HuH-7 (cell line): ENCODE data around the gene CDK5RAP1.
"Not testable (repeated sequence)": the region's sequence is repeated elsewhere in the genome, so short reads cannot be mapped to it uniquely, and the experiment has no call there.

Experiments used
- DNase-seq: peaks from one replicate; pipeline ENCODE4 v3.0.0; 2011; ENCODE audit warnings: low spot score

Gene CDK5RAP1, protein sequence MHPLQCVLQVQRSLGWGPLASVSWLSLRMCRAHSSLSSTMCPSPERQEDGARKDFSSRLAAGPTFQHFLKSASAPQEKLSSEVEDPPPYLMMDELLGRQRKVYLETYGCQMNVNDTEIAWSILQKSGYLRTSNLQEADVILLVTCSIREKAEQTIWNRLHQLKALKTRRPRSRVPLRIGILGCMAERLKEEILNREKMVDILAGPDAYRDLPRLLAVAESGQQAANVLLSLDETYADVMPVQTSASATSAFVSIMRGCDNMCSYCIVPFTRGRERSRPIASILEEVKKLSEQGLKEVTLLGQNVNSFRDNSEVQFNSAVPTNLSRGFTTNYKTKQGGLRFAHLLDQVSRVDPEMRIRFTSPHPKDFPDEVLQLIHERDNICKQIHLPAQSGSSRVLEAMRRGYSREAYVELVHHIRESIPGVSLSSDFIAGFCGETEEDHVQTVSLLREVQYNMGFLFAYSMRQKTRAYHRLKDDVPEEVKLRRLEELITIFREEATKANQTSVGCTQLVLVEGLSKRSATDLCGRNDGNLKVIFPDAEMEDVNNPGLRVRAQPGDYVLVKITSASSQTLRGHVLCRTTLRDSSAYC

GRCh38 chr20:33401184-33401920, at the start of gene CDK5RAP1:
CDK5RAP1 (minus strand) TSS chr20:33401519; CDS start chr20:33397064, 4,455 bp downstream.
- peak; percentile 94 for DNase-seq

GRCh38 chr20:33450867-33451266, 49.5 kb upstream of the CDK5RAP1 start:
- no peak for DNase-seq

DNA sequence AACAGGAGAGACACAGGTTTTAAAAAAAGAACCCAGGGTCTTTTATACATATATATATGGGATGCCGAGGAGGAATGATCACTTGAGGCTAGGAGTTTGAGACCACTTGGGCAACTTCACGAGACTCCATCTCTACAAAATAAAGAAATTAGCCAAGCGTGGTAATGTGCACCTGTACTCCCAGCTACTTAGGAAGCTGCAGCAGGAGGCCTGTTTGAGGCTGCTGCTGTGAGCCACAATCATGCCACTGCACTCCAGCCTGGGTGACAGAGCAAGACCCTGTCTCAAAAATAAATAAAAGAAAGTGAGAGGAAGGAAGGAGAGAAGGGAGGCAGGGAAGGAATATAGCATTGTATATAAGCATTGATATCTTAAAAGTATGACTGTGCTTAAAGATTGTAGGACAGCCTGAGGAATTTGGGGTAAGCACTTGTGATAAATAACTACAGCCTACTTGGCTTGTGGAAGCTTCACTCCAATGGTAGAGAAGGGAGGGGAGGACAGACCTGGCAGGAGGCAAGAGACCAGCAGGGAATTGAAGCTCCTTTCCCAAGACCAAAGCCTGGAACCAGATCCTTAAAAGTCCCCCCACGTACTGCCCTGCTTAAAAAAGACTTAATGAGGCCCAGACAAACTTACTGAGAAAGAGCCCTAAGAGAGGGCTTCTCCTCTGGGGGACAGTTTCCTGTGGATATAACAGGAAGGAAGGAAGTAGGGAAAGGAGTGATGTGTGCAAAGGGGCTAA, 44.7 kb upstream of the CDK5RAP1 start:
- no peak for DNase-seq

GRCh38 chr20:33444797-33445560, 43.7 kb upstream of the CDK5RAP1 start:
- no peak for DNase-seq

DNA sequence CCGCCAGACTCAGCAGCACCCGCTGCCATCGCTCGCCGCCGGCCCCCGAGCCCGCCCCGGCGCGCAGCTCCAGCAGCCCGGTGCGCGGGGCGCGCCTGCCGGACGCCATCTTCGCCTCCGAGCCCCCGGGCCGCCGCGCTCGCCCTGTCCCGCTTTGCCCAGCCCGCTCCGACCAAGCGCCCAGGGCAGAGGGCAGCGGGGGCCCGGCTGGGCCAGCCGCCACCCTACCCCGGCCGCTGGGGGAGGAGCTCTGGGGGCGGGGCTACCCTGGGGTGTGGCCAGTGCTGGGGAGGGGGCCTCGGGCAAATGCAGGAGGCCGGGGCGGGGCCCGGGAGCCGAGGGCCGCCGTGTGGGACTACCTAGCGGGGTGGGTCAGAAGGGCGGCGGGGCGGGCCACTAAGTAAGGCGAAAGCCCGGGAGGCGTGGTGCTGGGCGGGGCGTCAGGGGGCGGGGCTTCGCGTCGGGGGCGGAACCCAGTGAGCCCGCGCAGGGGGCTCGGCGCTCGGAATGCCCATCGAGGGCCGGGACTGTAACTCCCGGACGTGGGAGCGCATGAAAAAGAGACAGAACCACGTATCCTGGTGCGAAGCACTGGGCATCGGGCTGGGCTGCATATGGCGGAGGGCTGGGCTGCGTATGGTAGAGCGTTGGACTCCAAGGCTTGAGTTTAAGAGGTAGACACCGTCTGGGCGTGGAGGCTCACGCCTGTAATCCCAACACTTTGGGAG, 42.4 kb upstream of the CDK5RAP1 start, which contains the start of gene SNTA1:
Gene SNTA1 (minus strand): TSS at position 252 of the 728 bp plus-strand sequence. CDS start 143 bp downstream, at position 109.
- DNase-seq: peak; percentile 99

DNA sequence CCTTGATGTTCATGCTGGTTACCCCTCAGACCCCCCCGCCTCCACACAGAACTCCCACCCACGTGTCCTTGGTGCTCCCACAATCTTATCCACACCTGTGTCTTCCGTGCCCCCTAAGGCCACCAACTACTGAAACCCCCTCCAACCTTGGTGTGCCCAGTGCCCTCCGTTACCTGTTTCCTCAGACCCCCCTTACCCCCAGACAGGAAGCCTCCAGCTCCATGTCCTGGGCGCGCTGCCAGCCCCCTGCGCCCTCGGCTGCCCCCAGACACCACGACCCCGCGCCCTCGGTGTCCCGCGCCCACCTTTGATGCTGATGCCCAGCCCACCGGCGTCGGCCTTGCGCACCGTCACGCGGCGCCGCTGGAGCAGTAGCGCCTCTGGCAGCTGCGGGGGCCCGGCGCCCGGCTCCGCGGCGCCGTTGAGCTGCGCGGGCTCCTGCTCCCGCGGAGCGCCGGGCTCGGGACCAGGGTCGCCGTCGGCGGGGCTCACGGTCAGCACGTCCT, 41.7 kb upstream of the CDK5RAP1 start:
- no peak for DNase-seq

DNA sequence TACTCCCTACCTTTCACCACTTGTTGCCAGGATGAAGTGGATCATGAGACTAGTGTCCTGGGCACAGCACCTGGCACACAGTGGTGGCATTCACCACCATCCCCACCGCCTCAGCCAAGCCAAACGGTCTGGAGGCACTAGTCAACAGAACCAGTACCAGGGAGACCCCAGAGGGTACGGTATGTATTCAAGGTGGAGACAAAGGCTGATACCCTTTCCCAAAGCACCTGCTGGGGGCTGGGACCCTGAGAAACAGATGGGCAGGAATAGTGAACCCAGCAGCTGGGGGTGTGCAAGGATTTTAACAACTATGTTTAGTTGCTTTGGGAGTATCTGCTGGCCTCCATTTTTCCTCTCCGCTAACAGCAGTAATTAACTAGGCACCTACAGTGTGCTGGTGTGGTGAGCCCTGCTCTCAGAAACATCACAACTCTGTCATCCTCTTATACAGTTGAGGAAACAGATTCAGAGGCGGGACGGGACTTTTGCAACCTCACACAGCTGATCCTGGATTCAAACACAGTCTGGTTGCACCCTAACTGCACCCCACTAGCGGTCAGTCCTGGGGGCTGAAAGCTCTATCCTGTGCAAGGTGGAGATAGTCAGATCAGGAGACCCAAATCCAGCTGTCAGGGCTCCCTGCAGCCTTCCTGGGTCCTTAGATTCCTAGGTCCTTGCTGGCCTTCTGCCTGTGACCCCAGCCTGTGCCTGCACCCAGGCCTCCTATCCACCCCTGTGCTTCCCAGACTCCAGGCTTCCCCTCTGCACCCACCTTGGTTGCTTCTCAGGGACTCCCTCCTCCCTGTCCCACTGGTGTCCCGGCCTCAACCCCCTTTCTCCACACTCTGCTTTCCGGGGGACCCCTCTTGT, 41.1 kb upstream of the CDK5RAP1 start:
- DNase-seq: no peak

DNA sequence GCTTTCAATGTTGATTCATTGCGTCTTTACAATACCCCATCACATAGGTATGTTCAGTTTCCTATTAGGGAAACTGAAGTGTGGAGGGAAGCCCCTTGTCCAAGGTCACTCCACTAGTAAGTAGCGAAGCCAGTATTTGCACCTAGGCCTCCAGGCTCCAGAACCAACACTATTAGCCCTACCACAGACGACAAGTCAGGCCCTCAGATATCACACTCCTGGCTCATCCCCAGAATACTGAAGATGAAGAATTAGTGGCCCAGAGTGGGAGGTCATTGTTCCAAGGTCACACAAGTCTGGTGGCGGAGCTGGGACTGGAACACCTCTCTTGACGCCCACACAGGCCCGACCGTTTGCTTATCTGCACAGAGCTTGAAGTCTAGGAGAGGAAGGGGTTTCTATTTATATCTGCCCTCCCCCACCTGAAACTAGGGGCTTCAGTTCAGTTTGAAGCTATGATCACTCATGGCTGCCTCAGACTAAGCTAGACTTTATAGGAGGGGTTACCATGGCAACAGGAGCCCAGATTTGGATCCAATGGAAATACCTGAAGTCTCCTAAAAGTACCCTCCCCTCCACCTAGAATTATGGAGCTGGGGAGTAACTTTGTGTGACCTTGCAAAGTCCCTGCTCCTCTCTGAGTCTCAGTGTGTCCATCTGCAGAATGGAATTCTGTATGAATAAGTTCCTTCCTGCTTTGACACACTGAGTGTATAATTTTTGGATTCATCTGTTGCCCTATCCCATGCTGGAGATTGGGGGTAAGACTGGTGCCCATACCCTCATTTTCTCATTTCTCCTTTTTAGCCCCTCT, 40.0 kb upstream of the CDK5RAP1 start:
- no peak for DNase-seq

DNA sequence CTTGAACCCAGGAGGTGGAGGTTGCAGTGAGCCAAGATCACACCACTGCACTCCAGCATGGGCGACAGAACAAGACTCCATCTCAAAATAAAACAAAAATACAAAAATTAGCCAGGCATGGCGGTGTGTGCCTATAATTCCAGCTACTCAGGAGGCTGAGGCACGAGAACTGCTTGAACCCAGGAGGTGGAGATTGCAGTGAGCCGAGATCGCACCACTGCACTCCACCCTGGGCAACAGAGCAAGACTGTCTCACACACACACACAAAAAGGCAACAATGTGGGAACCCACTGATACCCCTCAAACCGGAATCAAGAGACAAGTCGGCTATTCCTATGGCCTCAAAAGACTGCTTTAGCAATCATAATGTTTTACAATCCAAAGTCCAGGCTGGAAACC, 39.2 kb upstream of the CDK5RAP1 start:
- not testable (repeated sequence) for DNase-seq

GRCh38 chr20:33438481-33438880, 37.2 kb upstream of the CDK5RAP1 start:
- no peak for DNase-seq

DNA sequence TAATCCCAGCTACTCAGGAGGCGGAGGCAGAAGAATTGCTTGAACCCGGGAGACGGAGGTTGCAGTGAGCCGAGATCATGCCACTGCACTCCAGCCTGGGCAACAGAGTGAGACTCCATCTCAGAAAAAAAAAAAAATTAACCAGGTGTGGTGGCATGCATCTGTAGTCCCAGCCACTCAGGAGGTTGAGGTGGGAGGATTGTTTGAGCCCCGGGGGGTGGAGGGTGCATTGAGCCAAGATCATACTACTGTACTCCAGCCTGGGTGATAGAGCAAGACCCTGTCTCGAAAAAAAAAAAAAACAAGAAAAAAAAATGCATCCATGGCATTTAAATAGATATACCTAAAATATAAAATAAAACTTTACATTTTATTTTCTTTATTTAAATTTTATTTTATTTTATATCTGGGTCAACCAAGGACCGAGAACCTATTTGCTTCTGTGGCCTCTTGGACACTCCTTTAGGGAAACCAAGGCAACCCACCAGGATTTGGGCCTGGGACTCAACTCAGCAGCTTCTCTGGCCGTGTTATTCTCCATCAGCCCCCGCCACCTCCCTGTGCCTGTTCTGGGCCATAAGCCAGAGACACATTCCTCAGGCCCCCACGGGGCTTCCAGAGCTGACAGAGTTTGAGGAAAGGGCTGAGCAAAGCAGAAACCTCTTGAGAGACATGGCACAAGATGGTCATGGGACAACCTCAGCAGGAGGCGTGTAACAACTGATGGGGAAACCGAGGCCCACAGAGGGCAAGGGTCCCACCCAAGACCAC, 36.0 kb upstream of the CDK5RAP1 start:
- no peak for DNase-seq

GRCh38 chr20:33434434-33434833, 33.1 kb upstream of the CDK5RAP1 start:
- no peak for DNase-seq

DNA sequence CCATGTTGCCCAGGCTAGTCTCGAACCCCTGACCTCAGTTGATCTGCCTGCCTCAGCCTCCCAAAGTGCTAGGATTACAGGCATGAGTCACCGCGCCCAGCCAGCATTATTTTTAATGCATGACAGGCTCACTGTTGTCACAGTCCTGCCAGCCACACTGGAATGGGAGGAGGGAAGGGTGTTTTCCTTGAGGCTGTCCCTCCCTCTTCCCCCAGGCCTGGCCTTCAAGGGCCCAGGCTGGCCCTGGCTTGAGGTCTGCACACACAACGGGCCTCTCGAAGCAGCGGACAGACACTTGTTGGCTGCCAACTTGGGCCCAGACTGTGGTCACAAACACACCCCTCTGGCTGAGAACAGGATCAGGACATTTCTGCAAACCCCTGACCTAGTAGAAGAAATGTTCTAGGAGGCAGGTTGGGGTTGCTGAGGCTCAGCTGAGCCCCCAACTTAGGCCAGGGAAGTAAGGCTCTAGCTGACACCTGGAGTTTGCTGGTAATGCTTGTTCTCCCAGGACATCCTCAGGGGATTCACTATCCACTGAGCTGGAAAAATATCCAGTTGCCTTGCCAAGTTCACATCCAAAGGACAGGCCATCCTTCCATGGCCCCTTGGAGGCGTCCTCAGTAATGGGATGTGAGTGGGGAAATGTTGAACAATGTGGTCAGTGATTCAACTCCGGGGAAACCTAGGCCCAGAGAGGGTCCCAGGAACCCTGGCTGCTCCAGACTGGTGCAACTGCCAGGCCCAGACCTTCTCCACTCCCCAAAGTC, 32.3 kb upstream of the CDK5RAP1 start:
- DNase-seq: no peak

GRCh38 chr20:33431797-33432381, 30.6 kb upstream of the CDK5RAP1 start:
- no peak for DNase-seq

DNA sequence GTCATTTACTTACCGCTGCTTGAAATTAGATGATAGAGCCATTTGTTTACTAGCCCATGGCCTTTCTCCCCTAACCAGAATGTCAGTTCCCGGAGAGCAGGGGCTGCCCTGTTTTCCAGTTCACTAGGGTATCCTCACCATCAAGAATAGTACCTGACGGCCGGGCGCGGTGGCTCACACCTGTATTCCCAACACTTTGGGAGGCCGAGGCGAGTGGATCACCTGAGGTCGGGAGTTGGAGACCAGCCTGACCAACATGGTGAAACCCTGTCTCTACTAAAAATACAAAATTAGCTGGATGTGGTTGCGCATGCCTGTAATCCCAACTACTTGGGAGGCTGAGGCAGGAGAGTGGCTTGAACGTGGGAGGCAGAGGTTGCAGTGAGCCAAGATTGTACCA, 22.6 kb upstream of the CDK5RAP1 start:
- not testable (repeated sequence) for DNase-seq

GRCh38 chr20:33423141-33423834, 22.0 kb upstream of the CDK5RAP1 start:
- DNase-seq: no peak
